Astrocyte (in vitro differentiated cells and primary cell): ENCODE data around the gene RWDD1. TPM values are rescaled to one million over a fixed set of nuclear protein-coding genes. Genes with fewer than 3 reads are reported as not detected.

Experiments
- DNase-seq: peaks from one replicate; pipeline ENCODE4 v3.0.0-alpha.2; 2010; ENCODE audit warnings: low read depth
- FAIRE-seq: peaks from 2 replicates; lab custom pipeline; 2011; peaks lifted over from hg19 to GRCh38; lab: Jason Lieb, UNC
- H2AFZ ChIP-seq: 2 replicates; pipeline ENCODE4 v1.6.0; 2012; ENCODE audit warnings: low read depth, low read length, inconsistent platforms
- H3K27ac ChIP-seq: 2 replicates; pipeline ENCODE4 v1.5.1; 2011; ENCODE audit warnings: low read depth, low read length, inconsistent platforms
- H3K27me3 ChIP-seq: 2 replicates; pipeline ENCODE4 v1.6.0; 2011; ENCODE audit warnings: low read length, inconsistent platforms; ENCODE audit not compliant: insufficient read depth
- H3K36me3 ChIP-seq: 2 replicates; pipeline ENCODE4 v1.5.1; 2011; ENCODE audit warnings: low read length, inconsistent platforms; ENCODE audit not compliant: insufficient read depth
- H3K4me1 ChIP-seq: 2 replicates; pipeline ENCODE4 v1.5.1; 2011; ENCODE audit warnings: low read length, inconsistent platforms; ENCODE audit not compliant: insufficient read depth
- H3K4me2 ChIP-seq: 2 replicates; pipeline ENCODE4 v1.6.0; 2012; ENCODE audit warnings: low read length, inconsistent platforms
- H3K4me3 ChIP-seq: 2 replicates; pipeline ENCODE4 v1.5.1; 2011; ENCODE audit warnings: low read depth, mild to moderate bottlenecking, low read length, inconsistent platforms; ENCODE audit not compliant: insufficient read depth
- H3K79me2 ChIP-seq: 2 replicates; pipeline ENCODE4 v1.6.0; 2012; ENCODE audit warnings: mild to moderate bottlenecking, low read length, inconsistent platforms; ENCODE audit not compliant: insufficient read depth
- H3K9ac ChIP-seq: 2 replicates; pipeline ENCODE4 v1.6.0; 2012; ENCODE audit warnings: mild to moderate bottlenecking, low read length, inconsistent platforms
- H3K9me3 ChIP-seq: 2 replicates; pipeline ENCODE4 v1.5.1; 2012; ENCODE audit warnings: low read depth, mild to moderate bottlenecking, low read length, inconsistent platforms; ENCODE audit not compliant: insufficient read depth
- H4K20me1 ChIP-seq: 2 replicates; pipeline ENCODE4 v1.6.0; 2012; ENCODE audit warnings: low read length, inconsistent platforms; ENCODE audit not compliant: insufficient read depth
- H3K27ac Mint-ChIP-seq: one replicate; pipeline ENCODE4 v1.8.0; 2021; ENCODE audit warnings: mild to moderate bottlenecking, mixed read lengths; ENCODE audit not compliant: unreplicated experiment
- H3K27me3 Mint-ChIP-seq: one replicate; pipeline ENCODE4 v1.8.0; 2021; ENCODE audit warnings: low read depth, mixed read lengths; ENCODE audit not compliant: unreplicated experiment
- H3K36me3 Mint-ChIP-seq: one replicate; pipeline ENCODE4 v1.8.0; 2021; ENCODE audit warnings: low read depth, mixed read lengths; ENCODE audit not compliant: unreplicated experiment
- H3K4me1 Mint-ChIP-seq: one replicate; pipeline ENCODE4 v1.8.0; 2021; ENCODE audit warnings: low read depth, mixed read lengths; ENCODE audit not compliant: unreplicated experiment
- H3K4me3 Mint-ChIP-seq: one replicate; pipeline ENCODE4 v1.8.0; 2021; ENCODE audit warnings: mild to moderate bottlenecking, moderate library complexity, mixed read lengths; ENCODE audit not compliant: unreplicated experiment
- H3K9me3 Mint-ChIP-seq: one replicate; pipeline ENCODE4 v1.8.0; 2021; ENCODE audit warnings: mild to moderate bottlenecking, mixed read lengths; ENCODE audit not compliant: unreplicated experiment
- CTCF ChIP-seq: IDR thresholded peaks from 2 replicates; pipeline ENCODE4 v1.5.1; 2011; ENCODE audit warnings: low read depth, mild to moderate bottlenecking, inconsistent platforms, low read length, moderate library complexity; ENCODE audit not compliant: insufficient read depth
- EZH2 ChIP-seq: IDR thresholded peaks from 2 replicates; pipeline ENCODE4 v1.6.1; 2012; ENCODE audit warnings: mild to moderate bottlenecking, low read length, inconsistent platforms; ENCODE audit not compliant: insufficient read depth
- total RNA-seq: library from RNA; stranded (reverse); gene quantifications from 2 replicates; pipeline ENCODE4 v1.2.1, GENCODE V29; 2021

The RWDD1 gene
- total RNA-seq, 1 donor from 2014 or later, result 45.1 TPM

GRCh38 chr6:116575227-116575626 lies 3.9 kb downstream of the RWDD1 start:
- Histone ChIP-seq H3K9me3 (no peaks in the 10 kb centered on the region), H3K79me2 (peaks cover 96% of the 10 kb centered on the region), H3K4me1 (peaks cover 6% of the 10 kb centered on the region), H3K27ac (no peak overlapping the region), H3K9ac (no peak overlapping the region), H3K4me2 (no peak overlapping the region), H3K36me3 (peaks cover 6% of the 10 kb centered on the region), H2AFZ (no peak overlapping the region), H4K20me1 (peaks cover 37% of the 10 kb centered on the region), H3K27me3 (no peaks in the 10 kb centered on the region), H3K4me3 (no peak overlapping the region)
- TF ChIP-seq CTCF, result no peak
- no peak for TF ChIP-seq EZH2
- H3K27me3 Mint-ChIP-seq, result no peaks in the 10 kb centered on the region
- peaks cover 9% of the 10 kb centered on the region for H3K36me3 Mint-ChIP-seq
- DNase-seq, result no peak
- no peak for FAIRE-seq
- no peak overlapping the region for H3K4me3 Mint-ChIP-seq
- peaks cover 19% of the 10 kb centered on the region for H3K4me1 Mint-ChIP-seq
- no peak overlapping the region for H3K27ac Mint-ChIP-seq
- H3K9me3 Mint-ChIP-seq, result no peaks in the 10 kb centered on the region

GRCh38 chr6:116577486-116577885 lies 6.2 kb downstream of the RWDD1 start:
- FAIRE-seq (no peak), DNase-seq (no peak)
- Mint-ChIP-seq H3K36me3 (peaks cover 9% of the 10 kb centered on the region), H3K27me3 (no peaks in the 10 kb centered on the region), H3K9me3 (no peaks in the 10 kb centered on the region), H3K4me3 (no peak overlapping the region), H3K27ac (no peak overlapping the region), H3K4me1 (peaks cover 23% of the 10 kb centered on the region)
- Histone ChIP-seq H3K4me3 (no peak overlapping the region), H3K79me2 (peaks cover 86% of the 10 kb centered on the region), H3K4me1 (peaks cover 6% of the 10 kb centered on the region), H3K9ac (no peak overlapping the region), H4K20me1 (peaks cover 36% of the 10 kb centered on the region), H3K4me2 (no peak overlapping the region), H3K36me3 (peaks cover 7% of the 10 kb centered on the region), H3K27me3 (no peaks in the 10 kb centered on the region), H3K9me3 (no peaks in the 10 kb centered on the region), H3K27ac (no peak overlapping the region), H2AFZ (no peak overlapping the region)
- TF ChIP-seq CTCF (no peak), EZH2 (no peak)

- Histone ChIP-seq H3K4me2 (no peak overlapping the region), H2AFZ (no peak overlapping the region), H3K36me3 (peaks cover 10% of the 10 kb centered on the region), H3K27ac (no peak overlapping the region), H3K27me3 (no peaks in the 10 kb centered on the region), H3K79me2 (peaks cover 80% of the 10 kb centered on the region), H4K20me1 (peaks cover 28% of the 10 kb centered on the region), H3K4me3 (no peak overlapping the region), H3K9me3 (no peaks in the 10 kb centered on the region), H3K9ac (no peak overlapping the region), H3K4me1 (no peaks in the 10 kb centered on the region)
- H3K4me3 Mint-ChIP-seq, result no peak overlapping the region
- peaks cover 9% of the 10 kb centered on the region for H3K36me3 Mint-ChIP-seq
- TF ChIP-seq EZH2 (no peak), CTCF (no peak)
- DNase-seq, result no peak
- H3K27me3 Mint-ChIP-seq, result no peaks in the 10 kb centered on the region
- FAIRE-seq, result no peak
- no peak overlapping the region for H3K27ac Mint-ChIP-seq
- no peaks in the 10 kb centered on the region for H3K9me3 Mint-ChIP-seq
- H3K4me1 Mint-ChIP-seq, result peaks cover 20% of the 10 kb centered on the region
Measured at GRCh38 chr6:116578335-116578734, 7.0 kb downstream of the RWDD1 start.
